ENCODE data around the gene CDIP1. TPM values are rescaled to one million over a fixed set of nuclear protein-coding genes. Genes with fewer than 3 reads are reported as not detected.
"Not testable (repeated sequence)": the region's sequence is repeated elsewhere in the genome, so short reads cannot be mapped to it uniquely, and the experiment has no call there.

The CDIP1 gene
- total RNA-seq, 1 donor from 2014 or later = 30.3 TPM

- no peak for DNase-seq (ENCODE audit: low read depth)
- no peak overlapping the region for H3K4me3 ChIP-seq (ENCODE audit: low read depth, low read length)
- TF ChIP-seq CTCF (conservative IDR thresholded peaks at IDR 0.05; ENCODE audit: low read depth, low read length) = peak; percentile 18
Observed at GRCh38 chr16:4574919-4575705, 36.5 kb upstream of the CDIP1 start.

- not testable (repeated sequence) for H3K4me3 ChIP-seq (ENCODE audit: low read depth, low read length); DNase-seq (ENCODE audit: low read depth)
Observed at GRCh38 chr16:4573926-4574325, 35.4 kb upstream of the CDIP1 start.

GRCh38 chr16:4572715-4573114, 34.1 kb upstream of the CDIP1 start:
- DNase-seq (ENCODE audit: low read depth) = no peak
- H3K4me3 ChIP-seq (ENCODE audit: low read depth, low read length) = no peak overlapping the region

GRCh38 chr16:4570688-4571321, 32.2 kb upstream of the CDIP1 start:
- no peak for DNase-seq (ENCODE audit: low read depth)
- H3K4me3 ChIP-seq (ENCODE audit: low read depth, low read length) = no peak overlapping the region
- no peak for TF ChIP-seq CTCF (conservative IDR thresholded peaks at IDR 0.05; ENCODE audit: low read depth, low read length)

More at GRCh38 chr16:4572715-4573114, 34.1 kb upstream of the CDIP1 start:
- TF ChIP-seq CTCF (conservative IDR thresholded peaks at IDR 0.05; ENCODE audit: low read depth, low read length) = no peak

- no peak overlapping the region for H3K4me3 ChIP-seq (ENCODE audit: low read depth, low read length)
- DNase-seq (ENCODE audit: low read depth) = no peak
- no peak for TF ChIP-seq CTCF (conservative IDR thresholded peaks at IDR 0.05; ENCODE audit: low read depth, low read length)
Observed at GRCh38 chr16:4570086-4570485, 31.5 kb upstream of the CDIP1 start.

- no peak for TF ChIP-seq CTCF (conservative IDR thresholded peaks at IDR 0.05; ENCODE audit: low read depth, low read length)
- no peak overlapping the region for H3K4me3 ChIP-seq (ENCODE audit: low read depth, low read length)
- no peak for DNase-seq (ENCODE audit: low read depth)
Observed at GRCh38 chr16:4566144-4566543, 27.6 kb upstream of the CDIP1 start.

GRCh38 chr16:4564661-4565267, 26.2 kb upstream of the CDIP1 start:
- H3K4me3 ChIP-seq (ENCODE audit: low read depth, low read length) = no peak overlapping the region
- no peak for TF ChIP-seq CTCF (conservative IDR thresholded peaks at IDR 0.05; ENCODE audit: low read depth, low read length)
- no peak for DNase-seq (ENCODE audit: low read depth)

All from epithelial cell of proximal tubule (primary cell).